Measurements from ENCODE around the gene PPP2R5D. TPM values are rescaled to one million over a fixed set of nuclear protein-coding genes. Genes with fewer than 3 reads are reported as not detected.

PPP2R5D gene
- total and polyA plus RNA-seq, 2 of the 4 experiments (the other 2 are of a cell fraction), result 55.6 to 68.8 TPM

- TF ChIP-seq MAZ (IDR thresholded peaks at IDR 0.05; ENCODE audit: borderline replicate concordance, low read depth, low read length), result no peak
Observed at GRCh38 chr6:43052225-43052841, 68.0 kb downstream of the PPP2R5D start (continued).

GRCh38 chr6:43052842-43053544 lies 68.6 kb downstream of the PPP2R5D start:
- dilution Hi-C loops (cut with HindIII; ENCODE audit: low sequenced_read_pairs, unreplicated experiment), result no loop called here
- 39% methylated on average over 10 of the region's 22 CpGs; no CpG with 5 or more reads in 1 of the 2 experiments for WGBS, 2 experiments (ENCODE audit: extremely low coverage in 2 of 2, insufficient read length in 1 of 2)
- no peak for TF ChIP-seq POLR2A (IDR thresholded peaks at IDR 0.05; ENCODE audit: low read depth, low read length)
- no peak for TF ChIP-seq RCOR1 (IDR thresholded peaks at IDR 0.05; ENCODE audit: insufficient replicate concordance, low read length)
- TF ChIP-seq CHD1 (IDR thresholded peaks at IDR 0.05; ENCODE audit: low read depth, low read length), result no peak
- no peak for TF ChIP-seq USF2 (IDR thresholded peaks at IDR 0.05; ENCODE audit: low read depth, low read length)
- TF ChIP-seq MAFK (IDR thresholded peaks at IDR 0.05; ENCODE audit: low read depth, low read length), result no peak
- TF ChIP-seq NFE2L2 (IDR thresholded peaks at IDR 0.05; ENCODE audit: low read depth, low read length), result no peak
- no peak for TF ChIP-seq RFX5 (IDR thresholded peaks at IDR 0.05; ENCODE audit: low read depth, low read length)
- no peak for TF ChIP-seq BHLHE40 (IDR thresholded peaks at IDR 0.05; ENCODE audit: low read depth, low read length)
- TF ChIP-seq CTCF (conservative IDR thresholded peaks at IDR 0.05; ENCODE audit: low read depth, low read length), result no peak
- TF ChIP-seq ELK1 (IDR thresholded peaks at IDR 0.05; ENCODE audit: borderline replicate concordance, low read depth, low read length), result no peak

More at GRCh38 chr6:43052842-43053544, 68.6 kb downstream of the PPP2R5D start:
- Histone ChIP-seq H2BK120ac (ENCODE audit: low read depth, low read length) (peak overlapping the region; percentile 71), H3K14ac (replicated peaks; ENCODE audit: low read depth, low read length) (peak overlapping the region; percentile 98), H2AFZ (replicated peaks; ENCODE audit: low read length, poor library complexity) (peak overlapping the region; percentile 93), H3K23ac (ENCODE audit: low read depth, low read length) (peak overlapping the region; percentile 98), H2BK5ac (ENCODE audit: low read depth, low read length, poor library complexity, severe bottlenecking) (peak overlapping the region; percentile 87), H2AK5ac (ENCODE audit: low read depth, low read length) (peak overlapping the region; percentile 100), H3K9me1 (ENCODE audit: insufficient read depth, low read length) (peaks cover 21% of the 10 kb centered on the region), H3K9ac (ENCODE audit: low read depth, low read length) (peak overlapping the region; percentile 95), H2AK9ac (replicated peaks; ENCODE audit: low read depth, low read length, poor library complexity) (peak overlapping the region; percentile 100), H3K4me1 (ENCODE audit: control insufficient read depth, insufficient read depth, low read length) (peaks cover 18% of the 10 kb centered on the region), H4K20me1 (ENCODE audit: insufficient read depth, low read length) (no peaks in the 10 kb centered on the region), H4K5ac (ENCODE audit: low read depth, low read length) (peak overlapping the region; percentile 99), H4K91ac (ENCODE audit: insufficient read depth, low read depth, low read length) (peak overlapping the region; percentile 88), H2BK15ac (ENCODE audit: low read depth, low read length) (peak overlapping the region; percentile 54; the same call in 1 of the 3 replicates), H3K27me3 (ENCODE audit: control insufficient read depth, insufficient read depth, low read length) (no peaks in the 10 kb centered on the region), H3K56ac (ENCODE audit: extremely low read depth, insufficient read depth, low read length) (peak overlapping the region; percentile 89), H3K18ac (ENCODE audit: low read depth, low read length) (peak overlapping the region; percentile 62), H2BK20ac (ENCODE audit: low read depth, low read length) (no peak overlapping the region), H3K4me3 (ENCODE audit: insufficient read depth, low read depth, low read length) (peak overlapping the region; percentile 68), H3K79me1 (ENCODE audit: low read depth in 1 of 2, low read length in 2 of 2) (peaks cover 19 to 53% of the 10 kb centered on the region in 2 experiments; a peak in 3 of 4 replicates), H3K27ac (ENCODE audit: insufficient read depth, low read length) (peak overlapping the region; percentile 87), H3K4me2 (ENCODE audit: low read depth, low read length) (peak overlapping the region; percentile 99), H3K9me3 (ENCODE audit: control insufficient read depth, insufficient read depth, low read length) (no peaks in the 10 kb centered on the region), H4K8ac (ENCODE audit: low read depth in 2 of 2, low read length in 2 of 2) (peak overlapping the region; percentile 84 to 100), H3K4ac (ENCODE audit: low read depth, low read length) (peak overlapping the region; percentile 98), H3K36me3 (ENCODE audit: control insufficient read depth, insufficient read depth, low read length) (peaks cover 44% of the 10 kb centered on the region)
- no TSS peak for BruUV-seq (replicated peaks)
- peak; percentile 45 for ATAC-seq (ENCODE audit: low read depth)
- ChIA-PET POLR2A (ENCODE audit: unreplicated experiment) (interaction anchor here (0.9 to 1.1 kb wide), 2 partner anchors 8 to 24 kb away, joined by 3 read pairs; no protein-coding TSS in a partner anchor), CTCF (no interaction called here)
- intact Hi-C loops (cut with micrococcal nuclease) (loop anchor here (1.0 to 5.0 kb wide), 2 partner anchors 22 to 89 kb away; no protein-coding TSS in a partner anchor), in situ Hi-C loops (cut with MboI; ENCODE audit: low sequenced_read_pairs) (no loop called here)
- DNase-seq, result peak; percentile 20

Data from IMR-90 (cell line).